GM12873 (cell line): ENCODE measurements around the gene CTNND2.

Experiments used
- CTCF ChIP-seq: IDR thresholded peaks from 2 replicates; pipeline ENCODE4 v1.5.1; 2012; ENCODE audit warnings: low read depth, mild to moderate bottlenecking, moderate library complexity, low read length, control low read depth; ENCODE audit not compliant: insufficient read depth; ENCODE audit errors: missing control alignments

CTNND2 gene

GRCh38 chr5:11030671-11031070 lies 873.6 kb downstream of the CTNND2 start:
- TF ChIP-seq CTCF, result no peak

- no peak for TF ChIP-seq CTCF
Measured at GRCh38 chr5:11027660-11028059, 876.6 kb downstream of the CTNND2 start.

- no peak for TF ChIP-seq CTCF
Measured at GRCh38 chr5:11026543-11026942, 877.7 kb downstream of the CTNND2 start.

GRCh38 chr5:11023945-11024344 lies 880.3 kb downstream of the CTNND2 start:
- TF ChIP-seq CTCF, result no peak

GRCh38 chr5:11013793-11014192 lies 890.5 kb downstream of the CTNND2 start:
- TF ChIP-seq CTCF, result no peak

- no peak for TF ChIP-seq CTCF
Measured at GRCh38 chr5:11012295-11012694, 892.0 kb downstream of the CTNND2 start.

- no peak for TF ChIP-seq CTCF
Measured at GRCh38 chr5:11010429-11011210, 893.6 kb downstream of the CTNND2 start.

GRCh38 chr5:11009576-11009975 lies 894.7 kb downstream of the CTNND2 start:
- no peak for TF ChIP-seq CTCF
